CD4-positive, alpha-beta T cell (primary cell): ENCODE data around the gene HSPB6. TPM values are rescaled to one million over a fixed set of nuclear protein-coding genes. Genes with fewer than 3 reads are reported as not detected.

Source experiments
- ATAC-seq: fragments of 200-7000 bp; cut with Tn5 transposase; one replicate; pipeline ENCODE4 v1.10.0; 2022; ENCODE audit warnings: mild to moderate bottlenecking; ENCODE audit not compliant: poor library complexity
- CTCF ChIA-PET: fragments of 350-600 bp; sonication (Branson Sonifier 250); formaldehyde crosslinking; loops from one replicate; lab custom pipeline; 2021; ENCODE audit warnings: antibody characterized with exemption, inconsistent platforms; lab: Charles Lee
- POLR2A ChIA-PET: fragments of 350-600 bp; sonication (Branson Sonifier 250); formaldehyde crosslinking; loops from one replicate; lab custom pipeline; 2021; ENCODE audit warnings: antibody characterized with exemption, inconsistent platforms; lab: Charles Lee
- DNase-seq, 14 experiments: peaks; one replicate each; pipeline ENCODE4 v3.0.0-alpha.2; 2013 to 2020; ENCODE audit warnings: mixed read lengths in 2 of 14
- H3K27ac ChIP-seq, 2 donors: one replicate each; pipeline versions ENCODE4 v1.5.1 to v1.7.0; 2013; ENCODE audit warnings: low read length in 2 of 2, low read depth in 1 of 2, mild to moderate bottlenecking in 1 of 2
- H3K27me3 ChIP-seq, 2 experiments: 1 replicate in 1 of 2; 2 replicates in 1 of 2; pipeline versions ENCODE4 v1.6.1 to v1.7.0; 2013; ENCODE audit warnings: low read length in 2 of 2, control low read depth in 1 of 2, mild to moderate bottlenecking in 1 of 2, moderate library complexity in 1 of 2; ENCODE audit not compliant: insufficient read depth in 2 of 2, control insufficient read depth in 1 of 2
- H3K36me3 ChIP-seq: one replicate; pipeline ENCODE4 v1.6.1; 2013; ENCODE audit warnings: low read length, control low read depth; ENCODE audit not compliant: insufficient read depth
- H3K4me1 ChIP-seq: one replicate; pipeline ENCODE4 v1.6.1; 2013; ENCODE audit warnings: low read length, control low read depth; ENCODE audit not compliant: insufficient read depth
- H3K4me3 ChIP-seq: one replicate; pipeline ENCODE4 v1.5.1; 2013; ENCODE audit warnings: mild to moderate bottlenecking, low read length, moderate library complexity
- H3K9me3 ChIP-seq, 2 experiments: 1 replicate in 1 of 2; 2 replicates in 1 of 2; pipeline versions ENCODE4 v1.6.1 to v1.7.0; 2013; ENCODE audit warnings: low read length in 2 of 2, mild to moderate bottlenecking in 2 of 2, control low read depth in 1 of 2, moderate library complexity in 1 of 2; ENCODE audit not compliant: control insufficient read depth in 1 of 2, insufficient read depth in 1 of 2
- H3K27ac Mint-ChIP-seq: one replicate; pipeline ENCODE4 v1.8.0; 2020; ENCODE audit warnings: mixed read lengths
- H3K27me3 Mint-ChIP-seq: one replicate; pipeline ENCODE4 v1.8.0; 2021; ENCODE audit warnings: mixed read lengths
- H3K36me3 Mint-ChIP-seq: one replicate; pipeline ENCODE4 v1.8.0; 2021; ENCODE audit warnings: low read depth, mixed read lengths
- H3K4me1 Mint-ChIP-seq: one replicate; pipeline ENCODE4 v1.8.0; 2021; ENCODE audit warnings: low read depth, mixed read lengths
- H3K4me3 Mint-ChIP-seq: one replicate; pipeline ENCODE4 v1.8.0; 2020; ENCODE audit warnings: mild to moderate bottlenecking, mixed read lengths
- H3K9me3 Mint-ChIP-seq: one replicate; pipeline ENCODE4 v1.8.0; 2020; ENCODE audit warnings: mixed read lengths
- intact Hi-C, 2 experiments: fragments of 100-400 bp; cut with DNase I in 1 of 2; cut with micrococcal nuclease in 1 of 2; formaldehyde crosslinking; loops; one replicate each; pipeline versions ENCODE4 v1.15.1 to v1.9.0; 2023 to 2025; cut with DNase I, micrococcal nuclease
- total RNA-seq, 174 experiments: library from RNA in 2 of 174; stranded (reverse) in 2 of 174; gene quantifications; one replicate each; pipeline ENCODE4 v1.2.3 and lab custom pipeline; 2021 to 2026
- TF ChIP-seq, protein P1 (sequence below): fragments of 200-600 bp; IDR thresholded peaks from one replicate; pipeline ENCODE4 v1.8.0; 2022; ENCODE audit warnings: antibody characterized with exemption, mild to moderate bottlenecking

HSPB6 gene
- total RNA-seq, 2 experiments from 2014 or later = not detected

DNA sequence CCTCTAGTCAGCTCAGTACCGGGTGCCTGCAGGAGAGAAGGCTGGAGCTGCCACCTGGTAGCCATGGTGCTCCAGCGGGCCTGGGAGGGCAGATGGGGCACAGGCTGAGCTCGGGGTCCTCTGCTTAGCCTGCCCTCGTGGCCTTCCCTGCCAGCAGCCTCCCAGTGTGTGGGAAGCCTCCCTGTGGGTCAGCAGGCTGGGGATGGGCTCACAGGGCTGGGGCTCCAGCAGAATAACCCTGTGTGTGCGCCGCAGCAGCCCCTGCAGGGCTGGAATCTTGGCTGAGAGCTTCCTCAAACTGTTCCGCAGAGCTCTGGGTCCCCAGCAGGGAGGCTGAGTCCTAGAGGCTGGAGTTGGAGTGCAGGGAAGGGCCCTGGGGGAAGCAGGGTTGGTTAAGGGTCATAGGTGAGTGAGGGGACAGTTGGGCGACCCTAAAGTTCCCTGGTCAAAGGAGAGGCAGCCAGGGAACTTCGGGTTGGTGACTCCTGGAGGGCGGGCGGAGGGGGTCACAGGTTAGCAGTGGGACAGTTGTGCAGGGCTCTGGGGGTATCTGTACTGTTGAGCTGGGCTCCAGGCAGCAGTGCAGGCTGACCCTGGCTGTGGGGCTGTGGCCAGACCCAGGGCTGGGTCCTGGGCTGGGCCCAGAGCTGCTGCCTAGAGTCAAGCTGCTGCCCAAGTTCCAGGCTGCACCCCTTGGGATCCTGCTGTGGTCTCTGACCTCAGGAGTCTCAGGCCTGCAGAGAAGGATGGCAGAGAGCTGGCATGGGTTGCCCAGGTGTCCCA is 32.6 kb upstream of the HSPB6 start:
- no peaks in the 10 kb centered on the region for H3K27me3 ChIP-seq
- H3K36me3 ChIP-seq = peaks cover 3% of the 10 kb centered on the region
- Mint-ChIP-seq H3K4me3 (no peak overlapping the region), H3K27me3 (peaks cover 6% of the 10 kb centered on the region), H3K36me3 (no peaks in the 10 kb centered on the region), H3K4me1 (no peaks in the 10 kb centered on the region), H3K27ac (no peak overlapping the region), H3K9me3 (no peaks in the 10 kb centered on the region)
- no peaks in the 10 kb centered on the region for H3K4me1 ChIP-seq
- ChIA-PET CTCF (no interaction called here), POLR2A (no interaction called here)
- no peak overlapping the region for H3K4me3 ChIP-seq
- TF ChIP-seq, protein P1, sequence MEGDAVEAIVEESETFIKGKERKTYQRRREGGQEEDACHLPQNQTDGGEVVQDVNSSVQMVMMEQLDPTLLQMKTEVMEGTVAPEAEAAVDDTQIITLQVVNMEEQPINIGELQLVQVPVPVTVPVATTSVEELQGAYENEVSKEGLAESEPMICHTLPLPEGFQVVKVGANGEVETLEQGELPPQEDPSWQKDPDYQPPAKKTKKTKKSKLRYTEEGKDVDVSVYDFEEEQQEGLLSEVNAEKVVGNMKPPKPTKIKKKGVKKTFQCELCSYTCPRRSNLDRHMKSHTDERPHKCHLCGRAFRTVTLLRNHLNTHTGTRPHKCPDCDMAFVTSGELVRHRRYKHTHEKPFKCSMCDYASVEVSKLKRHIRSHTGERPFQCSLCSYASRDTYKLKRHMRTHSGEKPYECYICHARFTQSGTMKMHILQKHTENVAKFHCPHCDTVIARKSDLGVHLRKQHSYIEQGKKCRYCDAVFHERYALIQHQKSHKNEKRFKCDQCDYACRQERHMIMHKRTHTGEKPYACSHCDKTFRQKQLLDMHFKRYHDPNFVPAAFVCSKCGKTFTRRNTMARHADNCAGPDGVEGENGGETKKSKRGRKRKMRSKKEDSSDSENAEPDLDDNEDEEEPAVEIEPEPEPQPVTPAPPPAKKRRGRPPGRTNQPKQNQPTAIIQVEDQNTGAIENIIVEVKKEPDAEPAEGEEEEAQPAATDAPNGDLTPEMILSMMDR = no peak
- no peaks in the 10 kb centered on the region for H3K9me3 ChIP-seq
- intact Hi-C loops = no loop called here
- no peak overlapping the region for H3K27ac ChIP-seq
- no peak for DNase-seq
- ATAC-seq = no peak

DNA sequence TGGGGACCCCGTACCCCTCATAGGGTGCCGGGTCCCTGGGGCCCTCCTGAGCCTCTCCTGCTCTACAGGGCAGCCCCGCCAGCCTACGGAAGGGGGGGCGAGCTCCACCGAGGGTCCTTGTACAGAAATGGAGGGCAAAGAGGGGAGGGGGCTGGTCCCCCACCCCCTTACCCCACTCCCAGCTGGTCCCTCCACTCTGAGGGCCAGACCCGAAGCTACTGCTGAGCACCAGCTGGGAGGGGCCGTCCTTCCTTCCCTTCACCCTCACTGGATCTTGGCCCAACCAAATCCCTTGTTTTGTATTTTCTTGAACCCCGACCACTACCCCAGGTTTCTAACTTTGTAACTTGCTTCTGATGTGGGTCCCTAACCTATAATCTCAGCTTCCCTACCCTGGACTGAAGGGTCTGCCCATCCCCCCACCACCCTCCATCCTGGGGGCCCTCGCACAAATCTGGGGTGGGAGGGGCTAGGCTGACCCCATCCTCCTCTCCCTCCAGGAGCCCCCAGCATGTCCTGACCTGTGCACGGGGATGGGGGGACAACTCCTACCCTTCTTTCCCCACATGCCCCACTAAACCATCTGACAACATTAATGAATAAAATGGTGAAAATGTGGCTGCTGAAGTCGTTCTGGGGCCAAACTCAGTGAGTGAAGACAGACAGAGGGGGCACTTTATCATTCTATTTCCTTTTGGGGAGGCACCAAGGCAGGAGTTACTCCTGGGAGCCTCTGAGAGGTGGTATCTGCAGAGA is 31.6 kb upstream of the HSPB6 start:
- no peak overlapping the region for H3K4me3 Mint-ChIP-seq
- ChIA-PET POLR2A (no interaction called here), CTCF (interaction anchor here (0.6 kb wide), 1 partner anchor 93 kb away, joined by 4 read pairs; no protein-coding TSS in a partner anchor)
- Histone ChIP-seq H3K27ac (no peak overlapping the region), H3K4me1 (no peaks in the 10 kb centered on the region), H3K27me3 (no peaks in the 10 kb centered on the region), H3K4me3 (no peak overlapping the region), H3K9me3 (no peaks in the 10 kb centered on the region), H3K36me3 (peaks cover 3% of the 10 kb centered on the region)
- DNase-seq (peak in 1 of 14 experiments; percentile 12), ATAC-seq (no peak)
- peaks cover under 1% of the 10 kb centered on the region for H3K36me3 Mint-ChIP-seq
- H3K4me1 Mint-ChIP-seq = no peaks in the 10 kb centered on the region
- no peaks in the 10 kb centered on the region for H3K9me3 Mint-ChIP-seq
- H3K27me3 Mint-ChIP-seq = no peaks in the 10 kb centered on the region
- TF ChIP-seq, protein P1 = no peak
- no peak overlapping the region for H3K27ac Mint-ChIP-seq
- intact Hi-C loops = no loop called here

DNA sequence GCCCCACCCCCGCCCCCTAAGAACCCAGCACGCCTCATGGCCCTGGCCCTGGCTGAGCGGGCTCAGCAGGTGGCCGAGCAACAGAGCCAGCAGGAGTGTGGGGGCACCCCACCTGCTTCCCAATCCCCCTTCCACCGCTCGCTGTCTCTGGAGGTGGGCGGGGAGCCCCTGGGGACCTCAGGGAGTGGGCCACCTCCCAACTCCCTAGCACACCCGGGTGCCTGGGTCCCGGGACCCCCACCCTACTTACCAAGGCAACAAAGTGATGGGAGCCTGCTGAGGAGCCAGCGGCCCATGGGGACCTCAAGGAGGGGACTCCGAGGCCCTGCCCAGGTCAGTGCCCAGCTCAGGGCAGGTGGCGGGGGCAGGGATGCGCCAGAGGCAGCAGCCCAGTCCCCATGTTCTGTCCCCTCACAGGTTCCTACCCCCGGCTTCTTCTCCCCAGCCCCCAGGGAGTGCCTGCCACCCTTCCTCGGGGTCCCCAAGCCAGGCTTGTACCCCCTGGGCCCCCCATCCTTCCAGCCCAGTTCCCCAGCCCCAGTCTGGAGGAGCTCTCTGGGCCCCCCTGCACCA is 30.5 kb upstream of the HSPB6 start:
- Histone ChIP-seq H3K4me1 (no peaks in the 10 kb centered on the region), H3K36me3 (peaks cover 6% of the 10 kb centered on the region), H3K27me3 (no peaks in the 10 kb centered on the region), H3K9me3 (no peaks in the 10 kb centered on the region), H3K27ac (no peak overlapping the region), H3K4me3 (no peak overlapping the region)
- DNase-seq (no peak), ATAC-seq (no peak)
- TF ChIP-seq, protein P1 = no peak
- no peaks in the 10 kb centered on the region for H3K4me1 Mint-ChIP-seq
- peaks cover 7% of the 10 kb centered on the region for H3K36me3 Mint-ChIP-seq
- H3K9me3 Mint-ChIP-seq = no peaks in the 10 kb centered on the region
- CTCF ChIA-PET = no interaction called here
- intact Hi-C loops = no loop called here
- POLR2A ChIA-PET = no interaction called here
- no peaks in the 10 kb centered on the region for H3K27me3 Mint-ChIP-seq
- no peak overlapping the region for H3K4me3 Mint-ChIP-seq
- no peak overlapping the region for H3K27ac Mint-ChIP-seq
